ENCODE measurements around the gene FIBIN. TPM values are rescaled to one million over a fixed set of nuclear protein-coding genes. Genes with fewer than 3 reads are reported as not detected.

Gene FIBIN
- total RNA-seq (2021) (0.34 to 0.48 TPM (median 0.37 TPM) in 3 replicates), Bru-seq, nascent RNA (percentile 29 among the genes with signal in this experiment)
- long read RNA-seq, experiment 1, partial matches to known transcripts: 0 of 3 reads
- long read RNA-seq, experiment 1, other reads (novel, unspliced or antisense): 0 of 3 reads
- long read RNA-seq, experiment 2: 0 reads
- long read RNA-seq, experiment 3: 0 reads

- no peaks in the 10 kb centered on the region for H3K9me3 Mint-ChIP-seq
- DNase-seq (ENCODE audit: low spot score) (peak; percentile 55), ATAC-seq (peak; percentile 91)
- POLR2A ChIA-PET: no interaction called here
- no peak for TF ChIP-seq NR3C1 (CRISPR knock-in tag; conservative IDR thresholded peaks at IDR 0.05; ENCODE audit: low read depth)
- no peak for TF ChIP-seq NFE2L1 (CRISPR knock-in tag; IDR thresholded peaks at IDR 0.05)
- 0 out of 2 replicates have a peak, but pooled peaks have one; percentile 30 for TF ChIP-seq MYBL2 (CRISPR knock-in tag; IDR thresholded peaks at IDR 0.05)
- TF ChIP-seq ESRRA (CRISPR knock-in tag; IDR thresholded peaks at IDR 0.05; ENCODE audit: borderline replicate concordance): no peak
- TF ChIP-seq FOXP1 (CRISPR knock-in tag; IDR thresholded peaks at IDR 0.05; ENCODE audit: borderline replicate concordance): peak; percentile 40; the same call in 1 of the 2 replicates
- TF ChIP-seq MLX (CRISPR knock-in tag; IDR thresholded peaks at IDR 0.05): no peak
- peak within 1 kb of the TSS; percentile 22; the same call in 1 of the 2 replicates for H3K27ac Mint-ChIP-seq
- peaks cover 20% of the 10 kb centered on the region for H3K27me3 Mint-ChIP-seq (ENCODE audit: low read depth)
- H3K36me3 Mint-ChIP-seq: no peaks in the 10 kb centered on the region
- H3K4me1 Mint-ChIP-seq: peaks cover 8% of the 10 kb centered on the region
- CTCF ChIA-PET: no interaction called here
- H3K4me3 Mint-ChIP-seq: peak within 1 kb of the TSS; percentile 74
Measured at GRCh38 chr11:26993965-26994457, at the start of gene FIBIN. Gene FIBIN, plus strand, starts transcription at chr11:26994112. Its CDS starts 415 bp downstream, at chr11:26994527.

GRCh38 chr11:26944866-26945664 is 48.8 kb upstream of the FIBIN start:
- no peaks in the 10 kb centered on the region for H3K27me3 Mint-ChIP-seq (ENCODE audit: low read depth)
- H3K27ac Mint-ChIP-seq: no peak overlapping the region
- H3K4me1 Mint-ChIP-seq: peaks cover 4% of the 10 kb centered on the region

GRCh38 chr11:26946257-26946716 is 47.6 kb upstream of the FIBIN start:
- DNase-seq (ENCODE audit: low spot score) (no peak), ATAC-seq (no peak)
- CTCF ChIA-PET: no interaction called here
- no peaks in the 10 kb centered on the region for H3K36me3 Mint-ChIP-seq
- no peak overlapping the region for H3K4me3 Mint-ChIP-seq
- peaks cover 6% of the 10 kb centered on the region for H3K9me3 Mint-ChIP-seq
- POLR2A ChIA-PET: no interaction called here
- no peak overlapping the region for H3K27ac Mint-ChIP-seq
- peaks cover 9% of the 10 kb centered on the region for H3K4me1 Mint-ChIP-seq
- no peaks in the 10 kb centered on the region for H3K27me3 Mint-ChIP-seq (ENCODE audit: low read depth)
- no peak for TF ChIP-seq E2F5 (CRISPR knock-in tag; IDR thresholded peaks at IDR 0.05)
- no peak for TF ChIP-seq ATF3 (CRISPR knock-in tag; conservative IDR thresholded peaks at IDR 0.05)
- TF ChIP-seq JUN (CRISPR knock-in tag; IDR thresholded peaks at IDR 0.05): no peak
- TF ChIP-seq ATF1 (CRISPR knock-in tag; IDR thresholded peaks at IDR 0.05): no peak
- no peak for TF ChIP-seq MLX (CRISPR knock-in tag; IDR thresholded peaks at IDR 0.05)
- no peak for TF ChIP-seq NR2C2 (CRISPR knock-in tag; IDR thresholded peaks at IDR 0.05)
- no peak for TF ChIP-seq ESRRA (CRISPR knock-in tag; IDR thresholded peaks at IDR 0.05; ENCODE audit: borderline replicate concordance)
- TF ChIP-seq PREB (CRISPR knock-in tag; IDR thresholded peaks at IDR 0.05; ENCODE audit: borderline replicate concordance): no peak
- no peak for TF ChIP-seq ATF6 (CRISPR knock-in tag; IDR thresholded peaks at IDR 0.05)
- TF ChIP-seq SP1 (CRISPR knock-in tag; conservative IDR thresholded peaks at IDR 0.05): no peak
- TF ChIP-seq TEAD1 (CRISPR knock-in tag; IDR thresholded peaks at IDR 0.05): no peak
- TF ChIP-seq SMAD3 (CRISPR knock-in tag; IDR thresholded peaks at IDR 0.05; ENCODE audit: borderline replicate concordance): no peak

More at GRCh38 chr11:26944866-26945664, 48.8 kb upstream of the FIBIN start:
- H3K9me3 Mint-ChIP-seq: peaks cover 8% of the 10 kb centered on the region
- no peaks in the 10 kb centered on the region; the same call in 1 of the 2 replicates for H3K36me3 Mint-ChIP-seq
- ATAC-seq (no peak), DNase-seq (ENCODE audit: low spot score) (no peak)
- no peak overlapping the region for H3K4me3 Mint-ChIP-seq
- TF ChIP-seq ZNF423 (CRISPR knock-in tag; IDR thresholded peaks at IDR 0.05) (no peak), HMGXB4 (CRISPR knock-in tag; IDR thresholded peaks at IDR 0.05) (no peak), ATF1 (CRISPR knock-in tag; IDR thresholded peaks at IDR 0.05) (no peak), FOXJ3 (CRISPR knock-in tag; IDR thresholded peaks at IDR 0.05; ENCODE audit: borderline replicate concordance) (no peak), JAZF1 (CRISPR knock-in tag; IDR thresholded peaks at IDR 0.05) (no peak)
- ChIA-PET CTCF (no interaction called here), POLR2A (no interaction called here)
